ENCODE measurements around the gene LAMA5.
"Not testable (repeated sequence)": the region's sequence is repeated elsewhere in the genome, so short reads cannot be mapped to it uniquely, and the experiment has no call there.

Gene LAMA5

GRCh38 chr20:62381842-62382241 is 14.7 kb upstream of the LAMA5 start:
- Histone ChIP-seq H3K27ac (ENCODE audit: low read length) (no peak overlapping the region), H3K27me3 (ENCODE audit: low read depth, low read length) (no peaks in the 10 kb centered on the region), H3K4me3 (ENCODE audit: low read depth in 1 of 2, low read length in 2 of 2) (no peak overlapping the region), H3K36me3 (ENCODE audit: control insufficient read depth in 1 of 2, insufficient read depth in 2 of 2, low read length in 2 of 2) (peaks cover 0 to 5% of the 10 kb centered on the region in 2 donors), H3K4me1 (ENCODE audit: control insufficient read depth in 1 of 2, insufficient read depth in 2 of 2, low read length in 2 of 2) (peaks cover 4 to 35% of the 10 kb centered on the region in 2 donors), H3K9me3 (ENCODE audit: control insufficient read depth in 1 of 2, low read length in 2 of 2) (no peaks in the 10 kb centered on the region)

DNA sequence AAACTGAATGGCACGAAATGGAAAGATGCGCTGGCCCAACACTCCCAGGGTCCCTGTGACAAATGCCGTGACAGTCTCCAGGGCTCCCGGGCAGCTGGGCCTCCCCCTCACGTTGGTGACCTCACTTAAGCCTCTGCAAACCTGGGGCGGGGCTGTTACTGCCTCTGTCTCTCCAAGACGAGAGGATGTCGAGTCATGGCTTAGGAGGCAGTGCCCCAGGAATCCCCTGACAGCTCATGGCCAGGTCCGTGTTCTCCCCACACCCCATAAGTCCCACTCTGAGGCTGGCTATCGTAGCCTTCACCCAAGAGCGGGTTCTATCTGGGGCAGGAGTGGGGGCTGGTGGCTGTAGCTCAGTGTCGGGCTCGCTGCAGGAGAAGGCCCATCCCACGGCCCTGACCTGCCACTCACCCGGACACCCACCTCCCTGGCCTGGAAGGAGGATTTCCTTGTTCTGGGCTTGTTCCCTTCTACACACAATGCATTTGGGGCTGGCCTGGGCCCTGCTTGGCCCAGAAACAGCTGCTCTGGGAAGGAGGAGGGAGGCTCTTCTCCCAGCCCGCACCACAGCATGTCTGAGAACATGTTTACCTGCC is 14.2 kb upstream of the LAMA5 start:
- Histone ChIP-seq H3K27me3 (ENCODE audit: low read depth, low read length) (no peaks in the 10 kb centered on the region), H3K27ac (ENCODE audit: low read length) (no peak overlapping the region), H3K9me3 (ENCODE audit: control insufficient read depth in 1 of 2, low read length in 2 of 2) (no peaks in the 10 kb centered on the region), H3K36me3 (ENCODE audit: control insufficient read depth in 1 of 2, insufficient read depth in 2 of 2, low read length in 2 of 2) (peaks cover 0 to 5% of the 10 kb centered on the region in 2 donors), H3K4me1 (ENCODE audit: control insufficient read depth in 1 of 2, insufficient read depth in 2 of 2, low read length in 2 of 2) (peaks cover 4 to 41% of the 10 kb centered on the region in 2 donors), H3K4me3 (ENCODE audit: low read depth in 1 of 2, low read length in 2 of 2) (no peak overlapping the region)

DNA sequence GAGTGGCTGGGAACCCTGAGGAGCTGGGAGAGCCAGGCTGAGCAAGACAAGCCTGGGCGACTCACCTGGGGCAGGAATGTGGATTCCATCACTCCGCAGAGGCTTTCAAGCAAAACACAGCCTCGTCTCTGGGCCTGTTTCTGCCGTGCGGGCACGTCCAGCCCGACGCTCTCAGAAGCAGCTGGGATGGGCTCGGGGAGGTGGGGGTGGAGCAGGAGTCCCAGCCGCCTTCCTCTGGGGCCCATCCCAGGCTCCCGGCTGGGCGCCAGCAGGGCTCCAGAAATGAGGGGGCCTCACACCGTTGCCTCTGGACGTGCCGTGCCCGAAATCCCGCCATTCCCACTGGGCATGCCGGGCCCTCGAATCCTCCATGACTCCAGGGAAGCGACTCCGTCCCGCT is 11.1 kb upstream of the LAMA5 start:
- H3K27ac ChIP-seq (ENCODE audit: low read length) = no peak overlapping the region
- H3K4me3 ChIP-seq (ENCODE audit: low read depth in 1 of 2, low read length in 2 of 2) = no peak overlapping the region
- no peaks in the 10 kb centered on the region for H3K9me3 ChIP-seq (ENCODE audit: control insufficient read depth in 1 of 2, low read length in 2 of 2)
- peaks cover 0 to 51% of the 10 kb centered on the region in 2 donors for H3K4me1 ChIP-seq (ENCODE audit: control insufficient read depth in 1 of 2, insufficient read depth in 2 of 2, low read length in 2 of 2)
- H3K27me3 ChIP-seq (ENCODE audit: low read depth, low read length) = no peaks in the 10 kb centered on the region
- peaks cover 0 to 5% of the 10 kb centered on the region in 2 donors for H3K36me3 ChIP-seq (ENCODE audit: control insufficient read depth in 1 of 2, insufficient read depth in 2 of 2, low read length in 2 of 2)

GRCh38 chr20:62377615-62378178 is 10.6 kb upstream of the LAMA5 start:
- no peak overlapping the region for H3K27ac ChIP-seq (ENCODE audit: low read length)
- no peaks in the 10 kb centered on the region for H3K27me3 ChIP-seq (ENCODE audit: low read depth, low read length)
- H3K4me3 ChIP-seq (ENCODE audit: low read depth in 1 of 2, low read length in 2 of 2) = no peak overlapping the region
- peaks cover 0 to 51% of the 10 kb centered on the region in 2 donors for H3K4me1 ChIP-seq (ENCODE audit: control insufficient read depth in 1 of 2, insufficient read depth in 2 of 2, low read length in 2 of 2)
- H3K9me3 ChIP-seq (ENCODE audit: control insufficient read depth in 1 of 2, low read length in 2 of 2) = no peaks in the 10 kb centered on the region
- H3K36me3 ChIP-seq (ENCODE audit: control insufficient read depth in 1 of 2, insufficient read depth in 2 of 2, low read length in 2 of 2) = peaks cover 0 to 5% of the 10 kb centered on the region in 2 donors

GRCh38 chr20:62377064-62377461 is 10.0 kb upstream of the LAMA5 start:
- Histone ChIP-seq H3K27me3 (ENCODE audit: low read depth, low read length) (no peaks in the 10 kb centered on the region), H3K36me3 (ENCODE audit: control insufficient read depth in 1 of 2, insufficient read depth in 2 of 2, low read length in 2 of 2) (peaks cover 0 to 4% of the 10 kb centered on the region in 2 donors), H3K27ac (ENCODE audit: low read length) (no peak overlapping the region), H3K4me3 (ENCODE audit: low read depth in 1 of 2, low read length in 2 of 2) (no peak overlapping the region), H3K9me3 (ENCODE audit: control insufficient read depth in 1 of 2, low read length in 2 of 2) (no peaks in the 10 kb centered on the region), H3K4me1 (ENCODE audit: control insufficient read depth in 1 of 2, insufficient read depth in 2 of 2, low read length in 2 of 2) (peaks cover 0 to 47% of the 10 kb centered on the region in 2 donors)

DNA sequence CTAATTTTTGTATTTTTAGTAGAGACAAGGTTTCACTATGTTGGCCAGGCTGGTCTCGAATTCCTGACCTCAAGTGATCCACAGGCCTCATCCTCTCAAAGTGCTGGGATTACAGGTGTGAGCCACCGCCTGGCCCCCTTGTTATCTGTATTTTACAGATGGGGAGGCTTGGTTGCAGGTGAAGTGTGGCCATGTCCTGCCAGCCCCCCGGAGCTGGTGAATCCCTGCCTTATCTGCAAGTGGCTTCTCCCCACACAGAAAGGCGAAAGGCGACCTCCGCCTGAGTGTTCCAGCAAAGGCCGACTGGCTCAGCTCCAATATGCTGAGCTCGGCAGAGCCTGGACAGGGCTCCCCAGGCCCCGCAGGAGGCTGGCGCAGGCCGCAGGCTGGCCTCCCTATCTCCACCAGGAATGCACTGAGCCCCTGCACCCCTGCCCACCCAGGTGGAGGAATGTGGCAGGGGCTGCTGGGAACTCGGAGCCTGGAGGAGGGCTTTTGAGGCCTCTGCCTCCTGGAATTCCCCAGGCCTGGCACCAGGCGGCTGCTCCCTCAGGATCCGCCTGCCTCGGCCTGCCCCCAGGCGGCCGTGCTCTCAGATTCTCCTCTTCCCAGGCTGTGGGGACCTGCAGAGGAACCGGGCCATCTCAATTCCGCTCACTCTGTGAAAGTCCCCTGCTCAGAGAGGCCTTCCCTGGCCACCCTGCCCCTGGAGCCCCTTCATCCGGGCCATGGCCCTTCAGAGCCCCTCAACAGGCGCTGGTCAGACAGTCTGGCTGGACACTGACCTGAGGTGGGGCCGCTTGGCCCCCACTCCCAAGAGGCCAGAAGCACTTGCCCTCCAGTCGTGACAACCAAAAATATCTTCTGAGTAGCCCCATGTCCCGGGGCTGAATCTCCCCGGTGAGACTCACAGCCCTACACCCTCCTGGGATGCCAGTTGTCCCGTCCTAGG is 9.3 kb upstream of the LAMA5 start:
- no peak overlapping the region for H3K27ac ChIP-seq (ENCODE audit: low read length)
- H3K4me3 ChIP-seq (ENCODE audit: low read depth in 1 of 2, low read length in 2 of 2) = no peak overlapping the region
- H3K27me3 ChIP-seq (ENCODE audit: low read depth, low read length) = no peaks in the 10 kb centered on the region
- H3K9me3 ChIP-seq (ENCODE audit: control insufficient read depth in 1 of 2, low read length in 2 of 2) = no peaks in the 10 kb centered on the region
- no peaks in the 10 kb centered on the region for H3K36me3 ChIP-seq (ENCODE audit: control insufficient read depth in 1 of 2, insufficient read depth in 2 of 2, low read length in 2 of 2)
- H3K4me1 ChIP-seq (ENCODE audit: control insufficient read depth in 1 of 2, insufficient read depth in 2 of 2, low read length in 2 of 2) = peaks cover 0 to 54% of the 10 kb centered on the region in 2 donors

- H3K4me1 ChIP-seq (ENCODE audit: control insufficient read depth in 1 of 2, insufficient read depth in 2 of 2, low read length in 2 of 2) = peaks cover 0 to 72% of the 10 kb centered on the region in 2 donors
- H3K27ac ChIP-seq (ENCODE audit: low read length) = no peak overlapping the region
These were observed 7.4 kb upstream of the LAMA5 start for GRCh38 chr20:62374331-62375152.

GRCh38 chr20:62373631-62374179 is 6.6 kb upstream of the LAMA5 start:
- H3K27ac ChIP-seq (ENCODE audit: low read length); H3K27me3 ChIP-seq (ENCODE audit: low read depth, low read length); H3K36me3 ChIP-seq (ENCODE audit: control insufficient read depth in 1 of 2, insufficient read depth in 2 of 2, low read length in 2 of 2); H3K9me3 ChIP-seq (ENCODE audit: control insufficient read depth in 1 of 2, low read length in 2 of 2); H3K4me3 ChIP-seq (ENCODE audit: low read depth in 1 of 2, low read length in 2 of 2): not testable (repeated sequence)
- H3K4me1 ChIP-seq (ENCODE audit: control insufficient read depth in 1 of 2, insufficient read depth in 2 of 2, low read length in 2 of 2) = peaks cover 0 to 80% of the 10 kb centered on the region in 2 donors

More at GRCh38 chr20:62374331-62375152, 7.4 kb upstream of the LAMA5 start:
- Histone ChIP-seq H3K36me3 (ENCODE audit: control insufficient read depth in 1 of 2, insufficient read depth in 2 of 2, low read length in 2 of 2) (no peaks in the 10 kb centered on the region), H3K4me3 (ENCODE audit: low read depth in 1 of 2, low read length in 2 of 2) (peak overlapping the region in 1 of 2 donors; percentile 4), H3K27me3 (ENCODE audit: low read depth, low read length) (no peaks in the 10 kb centered on the region), H3K9me3 (ENCODE audit: control insufficient read depth in 1 of 2, low read length in 2 of 2) (no peaks in the 10 kb centered on the region)

GRCh38 chr20:62372042-62372993 is 5.2 kb upstream of the LAMA5 start:
- H3K4me1 ChIP-seq (ENCODE audit: control insufficient read depth in 1 of 2, insufficient read depth in 2 of 2, low read length in 2 of 2) = peaks cover 4 to 81% of the 10 kb centered on the region in 2 donors
- peak overlapping the region in 1 of 2 donors; percentile 19 for H3K4me3 ChIP-seq (ENCODE audit: low read depth in 1 of 2, low read length in 2 of 2)
- H3K27ac ChIP-seq (ENCODE audit: low read length) = peak overlapping the region; percentile 31
- peaks cover 4% of the 10 kb centered on the region for H3K27me3 ChIP-seq (ENCODE audit: low read depth, low read length)
- no peaks in the 10 kb centered on the region for H3K36me3 ChIP-seq (ENCODE audit: control insufficient read depth in 1 of 2, insufficient read depth in 2 of 2, low read length in 2 of 2)
- no peaks in the 10 kb centered on the region for H3K9me3 ChIP-seq (ENCODE audit: control insufficient read depth in 1 of 2, low read length in 2 of 2)

DNA sequence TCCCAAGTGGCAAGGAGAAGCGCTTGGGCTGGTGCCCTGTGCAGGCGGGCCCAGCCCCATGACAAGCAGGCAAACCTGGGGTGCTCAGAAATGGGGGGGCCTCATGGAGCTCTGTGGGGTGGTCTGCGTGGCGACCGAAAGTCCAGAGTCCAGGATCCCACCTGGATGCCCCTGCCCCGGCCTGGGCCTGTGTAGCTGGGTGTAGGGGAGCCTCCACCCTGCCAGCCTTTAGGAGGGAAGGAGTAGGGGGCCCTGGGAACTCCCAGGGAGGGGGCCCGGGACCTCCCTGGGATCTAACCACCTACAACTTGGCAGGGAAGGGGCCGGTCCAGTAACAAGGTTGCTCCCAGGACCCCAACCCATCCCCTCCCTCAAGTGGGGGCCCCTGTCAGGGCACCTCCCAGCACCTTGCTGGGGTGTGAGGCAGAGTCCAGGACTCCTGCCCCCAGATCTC is 4.5 kb upstream of the LAMA5 start:
- Histone ChIP-seq H3K4me1 (ENCODE audit: control insufficient read depth in 1 of 2, insufficient read depth in 2 of 2, low read length in 2 of 2) (peaks cover 4 to 74% of the 10 kb centered on the region in 2 donors), H3K27ac (ENCODE audit: low read length) (no peak overlapping the region)

More for the DNA sequence above, 4.5 kb upstream of the LAMA5 start:
- Histone ChIP-seq H3K27me3 (ENCODE audit: low read depth, low read length) (peaks cover 4% of the 10 kb centered on the region), H3K4me3 (ENCODE audit: low read depth in 1 of 2, low read length in 2 of 2) (peak overlapping the region in 1 of 2 donors; percentile 19), H3K36me3 (ENCODE audit: control insufficient read depth in 1 of 2, insufficient read depth in 2 of 2, low read length in 2 of 2) (no peaks in the 10 kb centered on the region), H3K9me3 (ENCODE audit: control insufficient read depth in 1 of 2, low read length in 2 of 2) (no peaks in the 10 kb centered on the region)

All from muscle layer of duodenum (tissue), 2 donors.